Stimulated activated CD8-positive, alpha-beta memory T cell treated with anti-CD3 and anti-CD28 coated beads, Interleukin-2, amount 100 ng/mL, for 1 hour (primary cell): ENCODE data around the gene IRGQ.
"Not testable (repeated sequence)": the region's sequence is repeated elsewhere in the genome, so short reads cannot be mapped to it uniquely, and the experiment has no call there.

Source experiments
- DNase-seq, 2 donors: peaks; one replicate each; pipeline ENCODE4 v3.0.0-alpha.2; 2020; ENCODE audit warnings: low read depth in 2 of 2

The IRGQ gene

DNA sequence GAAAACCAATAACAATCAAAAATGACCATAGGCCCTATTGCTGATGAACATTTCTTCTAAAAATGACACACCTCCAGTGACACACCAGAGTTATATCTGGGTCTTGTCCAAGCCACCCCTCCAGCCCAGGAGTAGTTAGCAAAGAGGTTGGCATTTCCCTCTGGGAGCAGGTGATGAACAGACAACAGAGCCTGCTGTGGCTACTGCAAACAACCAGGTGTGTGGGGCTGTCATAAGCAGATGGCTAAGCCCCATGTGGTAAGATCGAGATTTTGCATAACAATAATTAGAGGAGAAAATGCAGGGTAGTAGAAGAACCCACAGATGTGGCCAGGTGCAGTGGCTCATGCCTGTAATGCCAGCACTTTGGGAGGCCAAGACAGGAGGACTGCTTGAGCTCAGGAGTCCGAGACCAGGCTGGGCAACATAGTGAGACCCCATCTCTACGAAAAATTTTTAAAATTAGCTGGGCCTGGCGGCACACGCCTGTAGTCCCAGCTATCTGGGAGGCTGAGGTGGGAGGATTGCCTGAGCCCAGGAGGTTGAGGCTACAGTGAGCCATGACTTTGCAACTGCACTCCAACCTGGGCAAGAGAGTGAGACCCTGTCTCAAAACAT is 25.7 kb downstream of the IRGQ start:
- no peak for DNase-seq

DNA sequence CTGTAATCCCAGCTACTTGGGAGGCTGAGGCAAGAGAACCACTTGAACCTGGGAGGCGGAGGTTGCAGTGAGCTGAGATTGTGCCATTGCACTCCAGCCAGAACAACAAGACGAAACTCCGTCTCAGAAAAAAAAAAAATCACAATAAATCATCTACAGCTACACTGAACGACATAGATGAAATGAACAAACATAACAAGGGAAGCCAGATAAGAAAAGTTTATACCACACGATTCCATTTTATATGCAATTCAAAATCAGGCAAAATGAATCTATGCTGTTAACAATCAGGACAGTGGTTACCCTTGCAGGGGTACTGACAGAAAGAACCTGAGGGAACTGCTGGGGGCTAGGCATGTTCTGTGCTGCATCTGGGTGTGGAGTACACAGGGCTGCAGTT is 26.3 kb downstream of the IRGQ start:
- DNase-seq = no peak

DNA sequence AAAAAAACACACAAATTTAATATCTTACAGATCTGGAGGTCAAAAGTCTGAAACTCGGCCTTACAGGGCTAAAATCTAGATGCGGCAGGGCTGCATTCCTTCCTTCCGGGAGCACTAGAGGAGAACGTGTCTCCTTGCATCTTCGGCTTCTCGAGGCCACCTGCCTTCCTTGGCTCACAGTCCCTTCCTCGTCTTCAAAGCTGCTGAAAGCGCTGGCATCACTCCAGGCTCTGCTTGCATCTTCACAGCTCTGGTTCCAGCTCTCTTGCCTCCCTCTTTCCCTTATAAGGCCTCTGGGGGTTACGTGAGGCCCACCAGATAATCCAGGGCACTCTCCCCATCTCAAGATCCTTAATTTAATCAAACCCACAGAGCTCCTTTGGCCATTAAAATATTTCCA is 31.1 kb downstream of the IRGQ start:
- no peak for DNase-seq

DNA sequence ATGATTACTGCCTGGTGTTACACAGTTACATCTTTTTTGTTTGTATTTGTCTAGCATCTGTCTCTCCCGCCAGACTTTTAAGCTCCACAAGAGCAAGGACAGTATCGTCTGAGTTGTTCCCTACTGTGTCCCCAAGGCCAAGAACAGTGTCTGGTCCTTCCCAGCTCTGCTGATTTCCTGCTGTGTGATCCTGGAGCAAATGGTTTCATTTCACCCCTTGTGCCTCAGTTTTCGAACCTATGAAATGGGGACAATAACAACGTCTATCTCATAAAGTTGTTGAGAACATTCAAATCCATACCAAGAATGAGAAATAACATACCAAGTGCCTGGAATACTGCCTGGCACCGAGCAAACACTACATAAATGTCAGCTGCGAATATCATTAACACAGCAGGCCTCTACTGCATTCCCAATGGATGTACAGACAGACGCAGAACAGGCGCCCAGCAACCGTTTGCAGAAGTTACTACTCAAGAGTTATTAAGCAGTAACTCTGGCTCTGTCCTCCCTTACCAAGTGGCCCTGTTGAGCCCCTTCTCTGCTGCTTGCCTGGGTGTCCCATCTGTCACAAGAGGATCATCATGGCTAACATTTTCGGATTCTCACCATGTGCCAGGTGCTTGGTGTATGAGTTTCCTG is 32.0 kb downstream of the IRGQ start:
- DNase-seq = no peak

DNA sequence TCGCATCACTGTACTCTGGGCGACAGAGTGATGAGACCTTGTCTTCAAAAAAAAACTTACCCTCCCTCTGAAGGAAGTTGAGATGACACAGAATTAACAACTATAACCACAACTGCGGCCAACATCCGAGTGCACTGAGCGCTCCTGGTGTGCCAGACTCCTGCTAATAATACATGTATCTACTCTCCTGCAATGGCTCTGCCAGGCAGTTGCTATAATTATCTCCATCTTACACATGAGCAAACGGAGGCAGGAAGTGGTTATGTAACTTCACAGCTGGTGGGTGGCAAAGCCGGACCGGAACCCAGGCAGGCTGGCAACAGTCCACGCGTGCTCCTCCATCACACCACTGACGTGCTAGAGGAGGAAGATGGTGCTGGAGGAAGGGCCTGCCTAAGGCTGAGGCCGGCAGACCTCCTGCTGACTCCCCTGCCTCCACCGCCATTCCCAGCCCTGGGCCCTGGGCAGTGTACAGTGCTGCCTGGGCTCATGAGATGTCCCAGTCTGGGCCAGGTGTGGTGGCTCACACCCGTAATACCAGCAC is 33.2 kb downstream of the IRGQ start:
- peak; percentile 59 to 62 for DNase-seq

DNA sequence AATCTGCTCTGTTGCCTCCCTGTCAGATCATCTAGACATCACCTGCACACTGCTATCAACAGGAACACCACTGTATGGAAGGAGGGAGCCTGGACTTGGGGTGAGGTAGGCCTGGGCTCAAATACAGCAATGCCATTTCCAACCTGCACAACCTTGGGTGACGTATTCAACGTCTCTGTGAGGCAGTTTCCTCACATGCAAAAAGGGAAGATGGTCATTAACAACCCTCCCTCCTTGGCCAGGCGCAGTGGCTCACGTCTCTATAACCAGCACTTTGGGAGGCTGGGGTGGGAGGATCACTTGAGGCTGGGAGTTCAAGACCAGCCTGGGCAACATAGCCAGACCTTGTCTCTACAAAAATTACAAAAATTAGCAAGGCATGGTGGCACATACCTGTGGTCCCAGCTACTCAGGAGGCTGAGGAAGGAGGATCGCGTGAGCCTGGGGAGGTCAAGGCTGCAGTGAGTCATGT is 33.7 kb downstream of the IRGQ start:
- DNase-seq = no peak

DNA sequence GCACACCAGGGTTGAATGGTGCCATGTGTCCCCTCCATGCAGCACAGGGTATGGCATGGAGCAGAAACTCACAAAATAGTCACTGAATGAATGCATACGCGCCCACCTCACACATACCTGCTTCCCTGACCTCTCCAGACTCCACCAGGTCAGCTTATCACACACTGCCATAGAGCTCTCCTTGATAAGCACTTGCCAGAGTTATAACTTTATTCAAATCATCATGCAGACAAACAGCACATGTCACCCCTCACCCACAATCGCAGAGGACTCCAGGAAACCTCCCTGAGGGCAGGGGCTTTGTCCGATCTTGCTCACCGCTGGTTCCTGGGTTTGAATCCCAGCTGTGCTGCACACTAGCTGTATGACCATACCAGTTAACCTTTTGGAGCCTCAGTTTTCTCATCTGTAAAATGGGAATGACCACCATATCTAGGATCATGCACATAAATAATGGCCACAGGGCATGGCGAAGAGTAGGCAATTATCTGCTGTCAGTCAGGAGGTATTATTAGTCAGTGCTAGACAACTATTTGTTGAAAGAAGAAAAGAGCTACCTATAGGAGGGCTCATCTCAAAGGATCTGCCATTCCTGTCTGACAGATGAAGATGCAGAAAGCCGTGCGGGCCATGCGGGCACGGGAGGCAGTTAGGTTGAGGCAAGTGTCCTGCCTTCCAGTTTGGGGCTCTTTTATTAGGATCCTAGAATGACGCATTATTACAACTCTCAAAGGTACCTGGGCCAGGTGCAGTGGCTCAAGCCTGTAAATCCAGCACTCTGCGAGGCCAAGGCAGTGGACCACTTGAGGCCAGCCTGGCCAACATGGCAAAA is 34.6 kb downstream of the IRGQ start:
- no peak for DNase-seq

DNA sequence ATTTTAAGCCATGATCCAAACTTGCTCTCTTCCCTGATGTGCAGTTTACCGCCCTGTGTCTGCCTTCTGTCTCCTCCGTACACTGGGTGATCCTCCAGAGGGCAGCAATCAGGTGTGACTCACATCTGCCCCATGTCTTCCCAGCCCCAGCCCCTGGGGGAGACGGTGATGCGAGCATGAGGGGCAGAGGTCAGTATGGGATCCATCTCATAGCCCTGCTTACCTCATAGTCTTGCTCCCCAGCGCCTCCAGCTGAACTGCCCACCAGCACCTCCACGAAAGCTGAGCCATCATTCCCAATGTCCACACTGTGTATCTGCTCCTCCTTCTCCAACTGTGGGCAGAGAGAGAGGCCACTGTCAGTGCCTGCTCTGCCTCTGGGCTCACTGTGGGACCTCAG is 35.2 kb downstream of the IRGQ start:
- no peak for DNase-seq

DNA sequence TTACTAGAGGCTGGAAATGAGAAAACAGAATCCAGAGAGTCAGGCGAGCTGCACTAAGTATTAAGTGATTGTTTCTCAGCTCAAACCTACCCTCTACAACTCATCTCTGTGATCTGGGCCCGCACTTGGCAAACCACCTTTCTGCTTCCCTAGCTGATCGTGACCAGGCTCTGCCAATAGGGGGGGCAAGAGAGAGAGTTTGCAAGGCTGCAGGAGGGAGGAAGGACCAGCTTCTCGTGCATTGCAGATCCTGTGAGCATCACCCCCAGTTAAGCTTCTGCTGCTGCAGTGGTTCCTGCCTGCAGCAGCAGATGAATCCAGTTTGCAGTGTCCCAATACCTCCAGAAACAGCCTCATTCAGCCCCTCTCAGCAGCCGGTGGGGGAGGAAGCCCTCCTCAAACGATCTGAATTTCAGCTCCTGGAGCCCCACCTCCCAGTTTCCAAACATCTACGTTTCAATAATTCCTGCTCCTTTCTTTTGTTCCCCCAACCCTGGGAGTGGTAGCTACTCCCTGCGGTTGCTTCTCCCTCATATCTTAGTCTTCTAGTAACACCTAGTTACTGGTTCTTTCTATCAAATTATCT is 40.7 kb downstream of the IRGQ start:
- DNase-seq = peak; percentile 62 to 69

DNA sequence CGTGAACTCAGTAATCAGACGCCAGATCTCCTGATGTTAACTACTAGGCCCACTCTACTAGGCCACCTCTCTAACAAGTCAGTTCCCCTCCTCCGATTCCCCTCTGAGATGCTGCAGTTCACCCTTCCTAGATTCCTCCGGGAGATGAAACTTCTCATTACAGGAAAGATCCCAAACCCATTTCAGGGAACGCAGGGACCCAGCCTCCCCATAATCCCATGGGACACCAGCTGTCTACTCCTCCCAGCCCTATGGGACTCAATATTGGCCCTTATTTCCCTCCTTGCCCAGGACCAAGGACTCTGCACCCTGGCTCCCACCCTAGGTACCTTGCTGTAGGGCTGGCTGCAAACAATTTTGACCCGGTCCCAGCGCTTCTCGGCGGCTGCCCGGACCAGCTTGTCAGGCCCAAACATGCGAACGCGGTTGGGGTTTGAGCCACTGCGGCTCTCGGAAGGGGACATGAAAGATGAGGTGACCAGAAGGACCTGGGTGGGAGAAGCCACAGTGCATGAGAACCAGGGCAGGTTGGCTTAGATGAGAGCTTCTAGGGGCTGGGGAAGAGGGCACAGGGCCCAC is 41.5 kb downstream of the IRGQ start:
- no peak for DNase-seq

DNA sequence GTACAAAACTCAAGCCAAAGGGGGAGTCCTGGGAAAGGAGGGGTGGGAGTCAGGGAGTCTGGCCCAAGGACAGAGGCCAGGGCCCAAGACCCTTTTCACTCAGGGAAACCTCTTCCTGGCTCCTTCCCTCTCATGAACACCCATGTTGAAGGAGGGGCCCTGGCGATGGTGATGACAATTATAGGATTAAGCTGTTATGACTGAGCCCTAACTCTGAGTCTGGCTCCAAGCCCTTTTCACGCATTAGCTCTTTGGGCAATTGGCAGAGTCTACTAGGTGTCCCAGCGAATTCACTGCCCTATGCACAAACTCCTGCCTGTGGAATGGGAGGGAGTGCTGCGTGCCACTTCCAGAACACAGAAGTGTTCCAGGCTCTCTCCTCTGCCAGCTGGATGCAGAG is 42.3 kb downstream of the IRGQ start:
- no peak for DNase-seq

DNA sequence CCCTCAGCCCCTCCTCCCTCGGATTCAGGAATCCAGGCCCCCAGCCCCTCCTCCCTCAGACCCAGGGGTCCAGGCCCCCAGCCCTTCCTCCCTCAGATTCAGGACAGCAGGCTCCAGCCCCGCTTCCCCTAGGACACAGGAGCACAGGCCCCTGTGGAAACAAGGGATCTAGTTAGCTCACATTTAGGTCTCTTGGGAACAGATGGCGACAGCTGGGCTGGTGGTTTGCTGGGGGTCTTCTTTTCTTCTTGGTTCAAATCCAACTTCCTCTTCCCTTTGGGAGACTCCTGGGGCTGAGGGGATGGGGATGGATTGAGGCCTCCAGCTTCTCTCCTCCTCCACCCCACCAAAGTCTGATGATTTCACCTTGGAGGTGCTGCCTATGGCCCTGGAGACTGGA is 43.3 kb downstream of the IRGQ start:
- no peak for DNase-seq

DNA sequence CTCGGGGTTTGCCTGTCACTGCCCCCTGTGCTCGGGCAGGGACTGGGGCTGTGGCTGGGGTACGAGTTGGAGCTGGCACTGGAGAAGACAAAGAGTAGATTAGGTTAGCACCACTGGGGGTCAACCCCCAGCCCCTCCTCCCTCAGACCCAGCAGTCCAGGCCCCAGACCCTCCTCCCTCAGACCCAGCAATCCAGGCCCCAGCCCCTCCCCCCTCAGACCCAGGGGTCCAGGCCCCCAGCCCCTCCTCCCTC is 43.8 kb downstream of the IRGQ start:
- no peak for DNase-seq

DNA sequence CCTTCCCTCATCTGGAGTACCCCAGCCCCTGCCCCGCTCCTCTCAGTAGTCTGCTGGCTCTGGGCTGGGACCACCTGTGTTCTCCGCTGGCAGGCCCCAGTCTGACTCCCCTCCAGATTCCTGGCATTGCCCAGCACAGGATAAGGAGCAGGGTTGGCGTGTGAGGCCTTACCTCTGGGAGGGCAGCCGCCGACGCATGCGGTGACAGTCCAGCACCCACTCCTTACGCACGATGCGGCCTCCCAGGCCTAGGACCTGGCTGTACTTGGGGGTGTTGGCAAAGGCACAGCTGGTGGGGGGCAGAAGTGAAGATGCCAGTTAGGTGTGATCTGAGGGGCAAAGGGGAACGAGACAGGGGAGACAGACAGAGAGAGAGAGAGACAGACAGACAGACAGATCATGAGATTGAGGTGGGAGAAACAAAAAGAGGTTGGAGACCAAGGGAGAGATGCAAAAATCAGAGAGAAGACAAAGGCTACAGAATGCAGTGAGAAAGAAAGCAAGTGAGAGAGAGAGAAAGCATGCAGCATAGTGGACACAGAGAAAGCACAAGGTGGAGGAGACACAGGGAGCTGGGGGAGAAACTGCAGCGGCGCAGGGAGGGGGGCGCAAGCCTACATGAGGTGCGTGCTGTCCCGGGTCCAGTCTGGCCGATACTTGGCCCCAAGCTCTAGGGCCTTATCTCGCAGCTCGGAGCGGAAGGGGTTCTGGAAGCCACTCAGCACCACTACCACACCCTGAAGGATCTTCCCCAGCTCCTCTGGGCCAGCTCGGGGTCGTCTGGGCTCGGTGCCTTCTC is 44.3 kb downstream of the IRGQ start:
- DNase-seq = no peak

DNA sequence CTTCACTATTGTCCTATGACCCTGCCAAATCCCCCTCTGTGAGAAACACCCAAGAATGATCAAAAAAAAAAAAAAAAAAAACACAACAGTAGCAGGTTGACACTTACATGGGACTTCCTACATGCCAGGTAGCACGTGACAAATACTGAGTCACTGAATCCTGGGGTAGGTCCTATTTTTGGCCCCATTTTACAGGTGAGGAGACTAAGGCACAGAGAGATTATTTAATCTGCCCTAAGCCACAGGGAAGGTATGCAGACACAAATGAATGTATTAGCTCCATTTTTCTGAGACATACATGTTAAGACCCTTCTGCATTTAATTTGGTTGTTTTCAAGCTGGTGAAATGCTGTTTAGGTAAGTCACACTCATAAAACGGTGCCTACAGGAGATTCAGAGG is 47.2 kb downstream of the IRGQ start:
- DNase-seq = no peak

DNA sequence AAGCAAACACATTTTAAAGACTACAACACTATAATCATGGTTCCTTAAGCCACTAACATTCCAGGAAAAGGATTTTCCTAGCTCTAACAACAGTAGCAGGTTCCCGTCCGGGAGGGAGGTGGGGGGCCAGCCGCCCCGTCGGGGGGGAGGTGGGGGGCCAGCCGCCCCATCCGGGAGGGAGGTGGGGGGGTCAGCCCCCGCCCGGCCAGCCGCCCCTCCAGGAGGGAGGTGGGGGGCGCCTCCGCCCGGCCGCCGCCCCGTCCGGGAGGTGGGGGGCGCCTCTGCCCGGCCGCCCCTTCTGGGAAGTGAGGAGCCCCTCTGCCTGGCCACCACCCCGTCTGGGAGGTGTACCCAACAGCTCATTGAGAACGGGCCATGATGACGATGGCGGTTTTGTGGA is 48.0 kb downstream of the IRGQ start:
- not testable (repeated sequence) for DNase-seq

DNA sequence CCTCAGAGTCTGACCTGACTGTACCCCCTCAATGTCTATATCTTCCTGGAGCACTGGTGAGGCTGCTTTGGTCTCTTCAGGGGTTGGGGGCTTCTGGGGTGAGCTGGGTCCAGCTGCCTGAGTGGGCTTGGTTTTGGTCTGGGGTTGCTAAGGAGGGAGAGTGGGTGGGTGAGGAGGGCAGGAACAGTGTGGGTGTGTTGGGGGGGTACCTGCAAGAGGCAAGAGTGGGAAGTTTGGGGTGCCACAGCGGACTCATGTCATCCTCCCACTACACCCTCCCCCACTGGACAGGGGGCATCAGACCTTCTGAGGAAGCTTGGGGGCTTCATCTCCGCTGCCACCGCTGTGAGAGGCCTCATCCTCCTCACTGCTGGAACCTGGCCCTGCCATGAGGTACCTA is 49.4 kb downstream of the IRGQ start:
- no peak for DNase-seq

DNA sequence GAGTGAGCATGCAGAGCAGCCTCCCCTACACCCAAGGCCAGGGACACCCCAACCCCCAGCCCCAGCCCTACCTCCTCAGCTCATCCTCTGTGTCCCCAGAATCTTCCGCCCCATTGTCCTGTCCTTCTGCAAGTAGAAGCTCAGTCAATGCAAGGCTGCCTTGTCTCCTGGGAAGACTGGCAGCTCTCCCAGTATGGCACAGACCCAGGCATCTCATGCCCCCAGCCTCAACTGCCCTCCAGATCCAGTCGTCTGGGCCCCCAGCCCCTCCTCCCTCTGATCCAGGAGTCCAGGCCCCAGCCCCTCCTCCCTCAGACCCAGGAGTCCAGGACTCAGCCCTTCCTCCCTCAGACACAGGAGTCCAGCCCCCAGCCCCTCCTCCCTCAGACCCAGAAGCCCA is 50.0 kb downstream of the IRGQ start:
- no peak for DNase-seq

DNA sequence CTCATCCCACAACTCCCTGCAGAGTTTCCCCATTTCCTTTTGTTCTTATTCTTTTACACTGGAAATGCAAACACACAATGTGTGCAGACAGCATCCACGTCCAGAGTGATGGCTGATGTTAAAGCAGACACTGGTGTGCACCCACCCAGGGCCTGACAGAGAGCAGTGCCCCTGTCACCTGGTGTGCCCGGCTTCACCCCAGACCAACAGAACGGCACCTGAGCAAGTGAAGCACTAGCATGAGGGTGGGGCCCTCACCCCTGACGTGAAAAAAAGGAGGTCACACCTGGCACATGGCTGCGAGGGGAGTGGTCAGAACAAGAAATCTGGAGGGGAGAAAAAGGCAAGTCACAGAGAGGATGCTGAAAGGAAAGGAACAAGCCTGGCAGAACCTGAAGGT is 50.7 kb downstream of the IRGQ start:
- DNase-seq = no peak

DNA sequence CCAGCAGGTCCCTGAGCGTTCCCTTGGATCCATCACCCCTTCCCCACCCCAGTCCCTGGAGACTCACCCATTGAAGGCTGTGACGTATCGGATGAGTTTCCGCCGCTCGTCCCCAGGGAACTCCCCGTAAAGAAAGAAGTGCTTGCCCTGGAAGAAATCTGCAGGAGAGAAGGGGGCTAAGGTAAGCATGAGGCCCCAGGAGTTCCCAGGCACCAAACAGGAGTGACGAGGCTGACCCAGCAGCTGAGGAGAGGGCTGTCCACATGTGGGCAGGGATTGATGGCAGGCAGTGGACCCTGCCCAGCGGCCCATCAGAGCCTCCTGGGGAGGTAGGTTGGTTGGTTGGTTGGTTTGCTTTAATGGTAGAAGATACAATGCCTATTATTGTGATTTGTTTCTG is 51.9 kb downstream of the IRGQ start:
- no peak for DNase-seq

DNA sequence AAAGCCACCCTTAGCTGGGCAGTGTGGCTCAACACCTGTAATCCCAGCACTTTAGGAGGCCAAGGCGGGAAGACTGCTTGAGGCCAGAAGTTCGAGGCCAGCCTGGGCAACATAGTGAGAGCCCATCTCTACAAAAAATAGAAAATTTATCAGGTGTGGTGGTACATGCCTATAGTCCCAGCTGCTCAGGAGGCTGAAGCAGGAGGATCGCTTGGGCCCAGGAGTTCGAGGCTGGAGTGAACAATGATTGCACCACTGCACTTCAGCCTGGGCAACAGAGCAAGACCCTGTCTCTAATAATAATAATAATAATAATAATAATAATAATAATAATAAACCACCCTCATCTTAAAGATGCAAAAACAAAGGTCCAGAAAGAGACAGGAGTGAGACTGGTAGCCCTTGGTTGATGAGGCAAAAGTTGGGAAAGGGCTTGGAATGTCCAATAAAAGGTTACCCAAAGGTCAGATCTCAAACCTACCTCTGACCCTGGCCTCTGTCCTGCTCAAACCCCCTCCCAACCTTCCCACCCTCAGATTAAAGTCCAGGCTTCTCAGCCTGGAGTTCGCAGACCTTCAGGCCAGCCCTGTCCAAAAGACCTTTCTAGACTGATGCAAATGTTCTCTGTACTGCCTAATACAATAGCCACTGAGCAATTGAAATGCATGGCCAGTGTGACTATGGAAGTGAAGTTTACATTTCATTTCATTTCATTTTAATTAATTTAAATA is 53.8 kb downstream of the IRGQ start:
- no peak for DNase-seq
